Loucy (cell line): Measurements from ENCODE around the gene SH3YL1.

ENCODE experiments used
- EZH2phosphoT487 ChIP-seq: fragments of 200-600 bp; IDR thresholded peaks from 2 replicates; pipeline ENCODE4 v1.6.1; 2018; ENCODE audit warnings: antibody characterized with exemption, mild to moderate bottlenecking, moderate library complexity, borderline replicate concordance
- TF ChIP-seq, protein P1 (sequence below): fragments of 200-600 bp; sonication (generic); conservative IDR thresholded peaks from 2 replicates; pipeline ENCODE4 v1.5.1; 2014; ENCODE audit warnings: mild to moderate bottlenecking, antibody characterized with exemption, low read length

DNA sequence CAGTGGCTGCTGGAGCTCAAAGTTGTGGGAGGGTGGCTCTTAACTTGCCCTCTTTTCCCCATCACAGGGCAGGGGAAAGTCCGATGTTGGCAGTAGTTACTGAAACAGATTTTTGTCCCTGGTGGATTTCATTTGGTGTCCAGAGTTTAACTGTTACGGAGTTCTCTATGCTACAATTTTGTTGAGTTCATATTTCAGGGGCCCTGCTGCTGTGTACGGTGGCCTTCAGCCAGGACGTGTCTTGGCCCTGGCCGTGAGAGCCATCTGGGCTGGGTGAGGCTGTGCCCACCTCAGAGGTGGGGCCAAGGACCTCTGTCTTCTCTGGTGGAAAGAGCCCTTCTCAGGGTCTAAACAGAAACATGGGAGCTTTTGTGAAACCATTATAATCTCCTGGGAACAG lies 67.4 kb downstream of the SH3YL1 start:
- TF ChIP-seq, protein P1, sequence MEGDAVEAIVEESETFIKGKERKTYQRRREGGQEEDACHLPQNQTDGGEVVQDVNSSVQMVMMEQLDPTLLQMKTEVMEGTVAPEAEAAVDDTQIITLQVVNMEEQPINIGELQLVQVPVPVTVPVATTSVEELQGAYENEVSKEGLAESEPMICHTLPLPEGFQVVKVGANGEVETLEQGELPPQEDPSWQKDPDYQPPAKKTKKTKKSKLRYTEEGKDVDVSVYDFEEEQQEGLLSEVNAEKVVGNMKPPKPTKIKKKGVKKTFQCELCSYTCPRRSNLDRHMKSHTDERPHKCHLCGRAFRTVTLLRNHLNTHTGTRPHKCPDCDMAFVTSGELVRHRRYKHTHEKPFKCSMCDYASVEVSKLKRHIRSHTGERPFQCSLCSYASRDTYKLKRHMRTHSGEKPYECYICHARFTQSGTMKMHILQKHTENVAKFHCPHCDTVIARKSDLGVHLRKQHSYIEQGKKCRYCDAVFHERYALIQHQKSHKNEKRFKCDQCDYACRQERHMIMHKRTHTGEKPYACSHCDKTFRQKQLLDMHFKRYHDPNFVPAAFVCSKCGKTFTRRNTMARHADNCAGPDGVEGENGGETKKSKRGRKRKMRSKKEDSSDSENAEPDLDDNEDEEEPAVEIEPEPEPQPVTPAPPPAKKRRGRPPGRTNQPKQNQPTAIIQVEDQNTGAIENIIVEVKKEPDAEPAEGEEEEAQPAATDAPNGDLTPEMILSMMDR: no peak
- no peak for TF ChIP-seq EZH2phosphoT487
